Testis (tissue), 3 donors: ENCODE results near the gene SNORC. TPM values are rescaled to one million over a fixed set of nuclear protein-coding genes. Genes with fewer than 3 reads are reported as not detected.

Experiments
- DNase-seq: peaks from one replicate; pipeline ENCODE4 v3.0.0-alpha.2; 2019
- H3K27ac ChIP-seq, 2 donors: fragments of 200-600 bp; sonication (generic); one replicate each; pipeline ENCODE4 v1.5.1; 2019
- H3K27me3 ChIP-seq: fragments of 200-600 bp; sonication (generic); one replicate; pipeline ENCODE4 v1.5.1; 2019
- H3K36me3 ChIP-seq: fragments of 200-600 bp; sonication (generic); one replicate; pipeline ENCODE4 v1.5.1; 2017; ENCODE audit warnings: low read depth; ENCODE audit errors: missing control alignments
- H3K4me1 ChIP-seq: fragments of 200-600 bp; sonication (generic); one replicate; pipeline ENCODE4 v1.5.1; 2019
- H3K4me3 ChIP-seq, 2 donors: fragments of 200-600 bp; sonication (generic); one replicate each; pipeline ENCODE4 v1.5.1; 2017 to 2019
- H3K9me3 ChIP-seq: fragments of 200-600 bp; sonication (generic); one replicate; pipeline ENCODE4 v1.5.1; 2017
- CTCF ChIP-seq, 3 experiments: fragments of 450-650 bp in 2 of 3; fragments of 200-600 bp in 1 of 3; sonication (generic) in 1 of 3; IDR thresholded peaks; one replicate each; pipeline ENCODE4 v1.5.1; 2016 to 2019; ENCODE audit warnings: antibody characterized with exemption in 3 of 3, mild to moderate bottlenecking in 2 of 3, moderate library complexity in 1 of 3
- POLR2A ChIP-seq: fragments of 450-650 bp; IDR thresholded peaks from one replicate; pipeline ENCODE4 v1.6.1; 2017; ENCODE audit warnings: antibody characterized with exemption, mild to moderate bottlenecking, moderate library complexity
- WGBS, 2 donors: methylation state at CpG; one replicate each; pipeline ENCODE4 v1.1.5; 2018; 5-methylcytosine and 5-hydroxymethylcytosine counted together
- intact Hi-C: fragments of 100-400 bp; cut with DNase I; formaldehyde crosslinking; loops from one replicate; pipeline ENCODE4 v1.15.1; 2023; ENCODE audit warnings: low total_unique reads
- polyA plus RNA-seq: library from polyadenylated mRNA; stranded (reverse); fragments of 350-450 nt; fragmentation: Illumina TruSeq; extraction: RNeasy Lipid Tissue Mini Kit (QIAGEN cat#74804); gene quantifications from one replicate; pipeline ENCODE4 v1.2.3, GENCODE V29; 2014; ENCODE audit warnings: low read depth, low replicate concordance; ENCODE audit not compliant: insufficient read depth
- total RNA-seq, 2 donors: library from RNA; depleted of rRNA; stranded (reverse); fragments of >200 nt; gene quantifications; one replicate each; pipeline ENCODE4 v1.2.3, GENCODE V29; 2016

SNORC gene
- total and polyA plus RNA-seq, 3 donors from 2014 or later, result 7.3 to 15.9 (median 14.5) TPM

- Histone ChIP-seq H3K27me3 (no peaks in the 10 kb centered on the region), H3K9me3 (no peaks in the 10 kb centered on the region), H3K27ac (no peak overlapping the region), H3K36me3 (no peaks in the 10 kb centered on the region), H3K4me1 (peaks cover 23% of the 10 kb centered on the region), H3K4me3 (no peak overlapping the region)
- 87% methylated on average over 15 to 17 of the region's 17 CpGs for WGBS, 2 donors
- TF ChIP-seq CTCF (IDR thresholded peaks at IDR 0.05), result no peak
- TF ChIP-seq POLR2A, result no peak
- intact Hi-C loops, result no loop called here
- DNase-seq, result no peak
These were observed 805 bp downstream of the SNORC start for GRCh38 chr2:232870766-232871371.

- Histone ChIP-seq H3K27ac (no peak overlapping the region), H3K4me1 (peaks cover 23% of the 10 kb centered on the region), H3K27me3 (no peaks in the 10 kb centered on the region), H3K4me3 (no peak overlapping the region), H3K36me3 (no peaks in the 10 kb centered on the region), H3K9me3 (no peaks in the 10 kb centered on the region)
- TF ChIP-seq POLR2A (no peak), CTCF (IDR thresholded peaks at IDR 0.05) (no peak)
- WGBS, 2 donors, result 88 to 96% methylated on average over 8 to 15 of the region's 15 CpGs
- DNase-seq, result no peak
- intact Hi-C loops, result no loop called here
These were observed 1.4 kb downstream of the SNORC start for GRCh38 chr2:232871418-232871834.

GRCh38 chr2:232871835-232872736, 2.0 kb downstream of the SNORC start:
- no peak for TF ChIP-seq CTCF (IDR thresholded peaks at IDR 0.05)
- no peak for TF ChIP-seq POLR2A
- peaks cover 23% of the 10 kb centered on the region for H3K4me1 ChIP-seq
- DNase-seq, result peak; percentile 63

GRCh38 chr2:232872826-232873225, 2.8 kb downstream of the SNORC start:
- H3K27me3 ChIP-seq, result no peaks in the 10 kb centered on the region
- 91 to 95% methylated on average over 6 to 9 of the region's 9 CpGs for WGBS, 2 donors
- H3K4me1 ChIP-seq, result peaks cover 23% of the 10 kb centered on the region
- H3K36me3 ChIP-seq, result no peaks in the 10 kb centered on the region
- DNase-seq, result no peak
- intact Hi-C loops, result no loop called here
- H3K4me3 ChIP-seq, result no peak overlapping the region
- H3K27ac ChIP-seq, result no peak overlapping the region
- TF ChIP-seq POLR2A (no peak), CTCF (IDR thresholded peaks at IDR 0.05) (no peak)
- H3K9me3 ChIP-seq, result no peaks in the 10 kb centered on the region

More at GRCh38 chr2:232871835-232872736, 2.0 kb downstream of the SNORC start:
- H3K27me3 ChIP-seq, result no peaks in the 10 kb centered on the region
- 88 to 90% methylated on average over 15 to 22 of the region's 22 CpGs for WGBS, 2 donors
- H3K27ac ChIP-seq, result peak overlapping the region in 1 of 2 donors; percentile 1
- H3K4me3 ChIP-seq, result no peak overlapping the region
- intact Hi-C loops, result no loop called here
- no peaks in the 10 kb centered on the region for H3K36me3 ChIP-seq
- no peaks in the 10 kb centered on the region for H3K9me3 ChIP-seq
